Mesendoderm (in vitro differentiated cells): Measurements from ENCODE around the gene SLC14A1. TPM values are rescaled to one million over a fixed set of nuclear protein-coding genes. Genes with fewer than 3 reads are reported as not detected.

Experiments used
- DNase-seq: peaks from one replicate; pipeline ENCODE4 v3.0.0; 2013
- H2AK5ac ChIP-seq: 2 replicates; pipeline ENCODE4 v1.6.1; 2013; ENCODE audit warnings: low read length, inconsistent platforms
- H2BK120ac ChIP-seq: 2 replicates; pipeline ENCODE4 v1.6.1; 2013; ENCODE audit warnings: low read depth, mild to moderate bottlenecking, low read length, moderate library complexity, mixed read lengths
- H2BK15ac ChIP-seq: replicated peaks from 2 replicates; pipeline ENCODE4 v1.6.1; 2013; ENCODE audit warnings: low read depth, mild to moderate bottlenecking, moderate library complexity
- H2BK5ac ChIP-seq: 2 replicates; pipeline ENCODE4 v1.6.1; 2013; ENCODE audit warnings: low read length, inconsistent platforms
- H3K18ac ChIP-seq: 2 replicates; pipeline ENCODE4 v1.6.1; 2013; ENCODE audit warnings: mild to moderate bottlenecking, low read length, mixed read lengths
- H3K23ac ChIP-seq: one replicate; pipeline ENCODE4 v1.6.1; 2013; ENCODE audit warnings: low read length
- H3K27ac ChIP-seq: 2 replicates; pipeline ENCODE4 v1.5.1; 2013; ENCODE audit warnings: low read depth, mild to moderate bottlenecking, inconsistent platforms, low read length, moderate library complexity
- H3K27me3 ChIP-seq: 2 replicates; pipeline ENCODE4 v1.6.1; 2013; ENCODE audit warnings: low read length, control low read depth, mild to moderate bottlenecking, inconsistent platforms; ENCODE audit not compliant: insufficient read depth, poor library complexity
- H3K36me3 ChIP-seq: 2 replicates; pipeline ENCODE4 v1.6.1; 2013; ENCODE audit warnings: low read length, inconsistent platforms; ENCODE audit not compliant: control insufficient read depth, insufficient read depth
- H3K4ac ChIP-seq: one replicate; pipeline ENCODE4 v1.6.1; 2013; ENCODE audit warnings: low read depth, mild to moderate bottlenecking, low read length, moderate library complexity
- H3K4me1 ChIP-seq: 2 replicates; pipeline ENCODE4 v1.6.1; 2013; ENCODE audit warnings: low read depth, low read length, inconsistent platforms; ENCODE audit not compliant: control insufficient read depth
- H3K4me2 ChIP-seq: 2 replicates; pipeline ENCODE4 v1.6.1; 2013; ENCODE audit warnings: low read length
- H3K4me3 ChIP-seq: 2 replicates; pipeline ENCODE4 v1.5.1; 2013; ENCODE audit warnings: mild to moderate bottlenecking, low read length
- H3K56ac ChIP-seq: one replicate; pipeline ENCODE4 v1.6.1; 2013; ENCODE audit warnings: low read length
- H3K79me1 ChIP-seq: 2 replicates; pipeline ENCODE4 v1.6.1; 2013; ENCODE audit warnings: low read length, inconsistent platforms
- H3K79me2 ChIP-seq: 2 replicates; pipeline ENCODE4 v1.6.1; 2013; ENCODE audit warnings: mild to moderate bottlenecking, low read length; ENCODE audit not compliant: control insufficient read depth, insufficient read depth
- H3K9ac ChIP-seq: 2 replicates; pipeline ENCODE4 v1.6.1; 2013; ENCODE audit warnings: low read length, inconsistent platforms
- H4K5ac ChIP-seq: one replicate; pipeline ENCODE4 v1.6.1; 2013; ENCODE audit warnings: low read length
- H4K8ac ChIP-seq: one replicate; pipeline ENCODE4 v1.6.1; 2013; ENCODE audit warnings: low read depth, mild to moderate bottlenecking, control low read depth, low read length, moderate library complexity
- WGBS: extraction: QIAGEN DNeasy Blood & Tissue Kit; methylation state at CpG from one replicate; pipeline ENCODE4 v1.1.7; 2013; ENCODE audit warnings: low lambda C conversion rate, missing lambda C conversion rate; ENCODE audit not compliant: insufficient coverage; ENCODE audit errors: extremely low coverage; 5-methylcytosine and 5-hydroxymethylcytosine counted together
- polyA plus RNA-seq, 2 experiments: library from polyadenylated mRNA; stranded (reverse); fragments of 200-250 nt; gene quantifications; one replicate each; pipeline ENCODE4 v1.2.3, GENCODE V29; 2013

The SLC14A1 gene
- polyA plus RNA-seq (2013, experiment 1 of 2) = 0.14 TPM
- polyA plus RNA-seq (2013, experiment 2 of 2) = 0.03 TPM

- Histone ChIP-seq H3K27ac (no peak within 1 kb of the TSS), H3K4ac (no peak within 1 kb of the TSS), H3K23ac (no peak within 1 kb of the TSS), H3K79me2 (no peaks in the 10 kb centered on the region), H4K8ac (no peak within 1 kb of the TSS), H2BK120ac (no peak within 1 kb of the TSS), H3K4me1 (no peaks in the 10 kb centered on the region), H3K4me2 (no peak within 1 kb of the TSS), H2AK5ac (no peak within 1 kb of the TSS), H3K27me3 (no peaks in the 10 kb centered on the region), H3K9ac (no peak within 1 kb of the TSS), H3K18ac (no peak within 1 kb of the TSS), H3K79me1 (no peaks in the 10 kb centered on the region), H2BK5ac (no peak within 1 kb of the TSS), H3K36me3 (no peaks in the 10 kb centered on the region), H3K4me3 (no peak within 1 kb of the TSS), H2BK15ac (no peak within 1 kb of the TSS), H3K56ac (no peak within 1 kb of the TSS), H4K5ac (no peak within 1 kb of the TSS)
- no CpG with 5 or more reads among the region's 6 CpGs for WGBS
- no peak for DNase-seq
These were observed at the start of gene SLC14A1 for GRCh38 chr18:45723567-45724355. TSS of gene SLC14A1 (plus strand) at chr18:45724181. CDS start at chr18:45730321, 6,140 bp downstream.

GRCh38 chr18:45677276-45677807 is 46.6 kb upstream of the SLC14A1 start:
- Histone ChIP-seq H3K23ac (no peak overlapping the region), H3K4me1 (no peaks in the 10 kb centered on the region), H3K56ac (no peak overlapping the region), H3K79me1 (no peaks in the 10 kb centered on the region), H2AK5ac (no peak overlapping the region), H3K18ac (no peak overlapping the region), H3K9ac (no peak overlapping the region), H2BK120ac (no peak overlapping the region), H2BK5ac (no peak overlapping the region), H3K27ac (no peak overlapping the region), H2BK15ac (no peak overlapping the region), H4K8ac (no peak overlapping the region), H3K4ac (no peak overlapping the region), H3K27me3 (no peaks in the 10 kb centered on the region), H4K5ac (no peak overlapping the region), H3K4me3 (no peak overlapping the region), H3K4me2 (no peak overlapping the region), H3K79me2 (no peaks in the 10 kb centered on the region), H3K36me3 (no peaks in the 10 kb centered on the region)
- no CpG with 5 or more reads among the region's 4 CpGs for WGBS
- DNase-seq = no peak

- no peak overlapping the region for H3K4me3 ChIP-seq
- H3K23ac ChIP-seq = no peak overlapping the region
- no peaks in the 10 kb centered on the region for H3K79me1 ChIP-seq
- no peak overlapping the region for H4K5ac ChIP-seq
- no peak overlapping the region for H4K8ac ChIP-seq
- no peak overlapping the region for H3K4ac ChIP-seq
- H3K18ac ChIP-seq = no peak overlapping the region
- no peak overlapping the region for H2BK5ac ChIP-seq
- no peak overlapping the region for H2AK5ac ChIP-seq
- no peak overlapping the region for H2BK15ac ChIP-seq
- H3K9ac ChIP-seq = no peak overlapping the region
- H3K79me2 ChIP-seq = no peaks in the 10 kb centered on the region
- no peak overlapping the region for H3K27ac ChIP-seq
- DNase-seq = no peak
- H3K56ac ChIP-seq = no peak overlapping the region
- no peaks in the 10 kb centered on the region for H3K4me1 ChIP-seq
- no peaks in the 10 kb centered on the region for H3K36me3 ChIP-seq
- no CpG with 5 or more reads among the region's 4 CpGs for WGBS
- no peak overlapping the region for H2BK120ac ChIP-seq
- H3K27me3 ChIP-seq = no peaks in the 10 kb centered on the region
- no peak overlapping the region for H3K4me2 ChIP-seq
These were observed 45.5 kb upstream of the SLC14A1 start for GRCh38 chr18:45678441-45678840.

- Histone ChIP-seq H3K27ac (no peak overlapping the region), H3K4ac (no peak overlapping the region), H2BK120ac (no peak overlapping the region), H2BK5ac (no peak overlapping the region), H3K56ac (no peak overlapping the region), H3K18ac (no peak overlapping the region), H4K5ac (no peak overlapping the region), H3K4me2 (no peak overlapping the region), H2AK5ac (no peak overlapping the region), H4K8ac (no peak overlapping the region), H3K9ac (no peak overlapping the region), H3K4me3 (no peak overlapping the region), H2BK15ac (no peak overlapping the region), H3K79me2 (no peaks in the 10 kb centered on the region), H3K23ac (no peak overlapping the region), H3K4me1 (no peaks in the 10 kb centered on the region), H3K27me3 (no peaks in the 10 kb centered on the region), H3K79me1 (no peaks in the 10 kb centered on the region), H3K36me3 (no peaks in the 10 kb centered on the region)
- no peak for DNase-seq
- no CpG with 5 or more reads among the region's 1 CpG for WGBS
These were observed 45.1 kb upstream of the SLC14A1 start for GRCh38 chr18:45678850-45679249.

- H3K4me2 ChIP-seq = no peak overlapping the region
- H3K36me3 ChIP-seq = no peaks in the 10 kb centered on the region
- no peak overlapping the region for H3K4me3 ChIP-seq
- H3K4me1 ChIP-seq = no peaks in the 10 kb centered on the region
- H3K79me1 ChIP-seq = no peaks in the 10 kb centered on the region
- H3K27me3 ChIP-seq = no peaks in the 10 kb centered on the region
- H3K18ac ChIP-seq = no peak overlapping the region
- H2BK15ac ChIP-seq = no peak overlapping the region
- no peak overlapping the region for H4K5ac ChIP-seq
- no peak overlapping the region for H2BK5ac ChIP-seq
- no peak overlapping the region for H3K9ac ChIP-seq
- H3K4ac ChIP-seq = no peak overlapping the region
- H2AK5ac ChIP-seq = no peak overlapping the region
- no peak overlapping the region for H3K27ac ChIP-seq
- no peak overlapping the region for H3K56ac ChIP-seq
- no peaks in the 10 kb centered on the region for H3K79me2 ChIP-seq
- no peak overlapping the region for H4K8ac ChIP-seq
- H2BK120ac ChIP-seq = no peak overlapping the region
- WGBS = no CpG with 5 or more reads among the region's 6 CpGs
- DNase-seq = no peak
- no peak overlapping the region for H3K23ac ChIP-seq
These were observed 43.8 kb upstream of the SLC14A1 start for GRCh38 chr18:45680066-45680690.
